GM12878 (cell line): ENCODE results near the gene POTEI.
"Not testable (repeated sequence)": the region's sequence is repeated elsewhere in the genome, so short reads cannot be mapped to it uniquely, and the experiment has no call there.

Source experiments
- CTCF ChIP-seq, 3 experiments: IDR thresholded peaks in 2 of 3; conservative IDR thresholded peaks in 1 of 3; 2 replicates each; pipeline ENCODE4 v1.5.1; 2011; ENCODE audit warnings: low read depth in 3 of 3, low read length in 3 of 3, mild to moderate bottlenecking in 3 of 3, control low read depth in 2 of 3, moderate library complexity in 2 of 3, inconsistent platforms in 1 of 3, mixed read lengths in 1 of 3; ENCODE audit not compliant: control insufficient read depth in 2 of 3, insufficient read depth in 1 of 3; ENCODE audit errors: extremely low read depth in 1 of 3
- DPF2 ChIP-seq: fragments of 450-650 bp; IDR thresholded peaks from 2 replicates; pipeline ENCODE4 v1.6.1; 2017; ENCODE audit warnings: mild to moderate bottlenecking
- ELK1 ChIP-seq: IDR thresholded peaks from 2 replicates; pipeline ENCODE4 v1.6.1; 2012; ENCODE audit warnings: low read depth, low read length, improper control_type of control experiment
- IKZF1 ChIP-seq: fragments of 450-650 bp; conservative IDR thresholded peaks from 2 replicates; pipeline ENCODE4 v1.6.1; 2017; ENCODE audit warnings: antibody characterized with exemption, mild to moderate bottlenecking
- POLR2A ChIP-seq: IDR thresholded peaks from 2 replicates; pipeline ENCODE4 v1.6.1; 2011; ENCODE audit warnings: low read depth, mild to moderate bottlenecking, low read length

GRCh38 chr2:130452897-130453296 lies 56.2 kb downstream of the POTEI start:
- not testable (repeated sequence) for TF ChIP-seq CTCF (IDR thresholded peaks at IDR 0.05 in 2 of 3, conservative IDR thresholded peaks at IDR 0.05 in 1 of 3; ENCODE audit: control insufficient read depth in 2 of 3, extremely low read depth in 1 of 3, insufficient read depth in 1 of 3, low read depth in 3 of 3, low read length in 3 of 3); DPF2; POLR2A; IKZF1; ELK1
